GOT3 (cell line): ENCODE results near the gene RPS21.

Experiments used
- DNase-seq: peaks from one replicate; lab custom pipeline; 2025; ENCODE audit warnings: mixed read lengths; lab: John Stamatoyannopoulos, UW

Gene RPS21

DNA sequence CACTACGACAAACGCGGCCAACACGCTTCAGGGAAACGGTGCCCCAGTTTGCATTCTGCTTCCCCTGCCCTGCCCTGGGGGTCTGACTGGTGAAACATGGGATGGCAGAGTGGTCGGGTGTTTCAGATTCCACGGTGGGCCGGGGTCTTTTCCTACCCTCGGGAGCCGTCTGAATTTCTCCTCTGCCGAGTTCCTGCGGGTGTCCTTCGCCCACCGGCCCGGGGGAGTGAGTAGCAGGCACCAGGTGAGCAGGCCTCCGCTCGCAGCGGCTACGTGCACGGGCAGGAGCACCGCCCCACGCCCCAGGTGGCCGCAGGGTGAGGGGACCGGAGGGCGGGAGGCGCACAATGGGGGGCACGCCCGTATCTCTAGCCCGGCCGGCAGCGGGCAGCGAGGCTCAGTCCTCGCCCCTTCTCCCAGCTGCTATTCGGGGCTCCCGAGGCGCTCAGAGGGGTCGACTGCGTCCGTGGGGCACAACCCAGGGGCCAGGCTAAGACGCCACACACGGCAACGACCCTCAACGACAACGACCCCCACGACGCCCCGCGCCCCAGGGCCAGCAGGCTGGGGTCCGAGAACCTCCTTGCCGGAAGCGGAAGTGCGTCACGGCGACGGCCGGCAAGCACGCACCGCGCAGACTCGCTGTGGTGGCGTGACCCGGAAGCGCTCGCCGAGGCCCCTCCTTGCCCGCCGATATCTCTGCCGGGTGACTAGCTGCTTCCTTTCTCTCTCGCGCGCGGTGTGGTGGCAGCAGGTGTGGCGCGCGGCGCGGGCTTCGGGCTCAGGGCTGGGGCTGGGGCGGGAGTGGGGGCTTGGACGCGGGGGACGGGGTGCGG lies at the start of gene RPS21:
RPS21 (plus strand) TSS at position 721 of the 836 bp plus-strand sequence. CDS start 236 bp downstream, outside the sequence.
- peak; percentile 70 for DNase-seq

DNA sequence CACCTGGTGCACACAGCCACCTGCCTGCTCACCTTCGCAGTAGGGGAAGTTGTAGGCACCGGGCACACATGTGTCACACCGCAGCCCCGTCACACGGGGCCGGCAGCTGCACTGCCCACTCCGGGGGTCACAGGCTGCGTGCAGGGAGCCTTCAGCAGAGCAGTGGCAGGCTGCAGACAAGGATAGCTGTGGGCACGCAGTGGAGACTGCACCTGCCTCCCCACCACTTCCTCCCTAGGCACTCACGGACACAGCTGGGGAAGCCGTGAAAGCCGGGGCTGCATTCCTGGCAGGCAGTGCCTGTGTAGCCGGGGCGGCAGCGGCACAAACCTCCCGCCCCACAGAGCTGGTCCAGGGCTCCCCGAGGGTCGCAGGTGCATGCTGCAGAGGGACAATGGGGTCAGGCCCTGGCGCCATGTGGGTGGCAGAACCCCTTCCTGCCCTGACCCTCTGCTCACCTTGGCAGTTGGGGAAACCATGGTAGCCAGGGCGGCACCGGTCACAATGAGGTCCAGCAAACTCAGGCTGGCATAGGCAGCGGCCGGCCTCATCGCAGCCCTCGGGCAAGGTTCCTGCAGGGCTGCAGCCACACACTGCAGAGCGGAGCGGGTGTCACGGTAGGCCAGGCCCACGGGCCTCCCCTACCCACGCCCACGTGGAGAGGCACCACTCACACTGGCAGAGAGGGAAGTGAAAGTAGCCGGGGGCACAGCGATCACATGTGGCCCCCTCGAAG lies 49.2 kb upstream of the RPS21 start:
- no peak for DNase-seq

DNA sequence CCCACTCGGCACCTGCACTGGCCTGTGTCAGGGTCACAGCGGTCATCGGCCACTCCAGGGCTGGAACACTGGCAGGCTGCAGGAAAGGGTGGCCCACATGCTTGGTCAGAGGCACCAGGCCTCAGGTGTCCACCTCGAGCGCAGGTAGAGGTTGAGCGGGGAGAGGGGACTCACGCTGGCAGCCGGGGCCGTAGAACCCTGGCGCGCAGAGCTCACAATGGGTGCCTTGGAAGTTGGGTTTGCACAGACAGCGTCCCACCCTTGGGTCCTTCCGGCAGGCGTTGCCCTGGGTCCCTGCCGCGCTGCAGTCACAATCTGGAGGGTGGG lies 48.6 kb upstream of the RPS21 start:
- DNase-seq = no peak

GRCh38 chr20:62339647-62340062 lies 47.2 kb upstream of the RPS21 start:
- no peak for DNase-seq

DNA sequence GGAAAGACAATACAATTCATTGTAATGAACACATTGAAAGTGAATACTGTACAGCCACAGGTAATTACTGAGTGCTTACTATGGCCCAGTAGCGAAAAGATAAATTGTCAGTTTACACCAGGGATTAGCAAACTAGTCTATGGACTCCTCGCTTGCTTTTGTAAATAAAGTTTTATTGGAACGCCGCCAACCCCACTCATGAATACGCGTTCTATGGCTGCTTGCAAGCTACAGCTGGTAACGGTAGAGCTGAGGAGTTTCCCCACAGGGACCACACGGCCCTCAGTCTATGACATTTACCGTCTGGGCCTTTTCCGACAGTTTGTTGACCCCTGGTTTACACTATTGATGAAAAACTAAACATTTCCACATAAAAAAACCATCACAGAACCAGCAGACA lies 44.0 kb upstream of the RPS21 start:
- no peak for DNase-seq

DNA sequence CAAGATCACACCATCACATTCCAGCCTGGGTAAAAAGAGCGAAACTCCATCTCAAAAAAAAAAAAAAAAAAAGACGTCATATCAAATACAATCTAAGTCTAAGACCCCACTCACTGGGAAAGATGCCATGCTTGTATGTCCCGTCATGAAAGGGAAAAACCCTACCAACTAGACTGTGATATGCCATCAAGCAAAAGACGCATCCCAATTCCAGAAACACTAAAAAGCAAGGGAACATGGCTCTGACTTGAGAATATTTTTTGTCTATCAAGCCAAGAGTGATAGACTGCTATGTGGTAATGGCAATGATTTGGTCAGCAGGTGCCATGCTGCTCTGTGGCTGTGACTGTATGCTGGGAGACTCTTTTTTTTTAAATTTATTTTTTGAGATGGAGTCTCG lies 42.8 kb upstream of the RPS21 start:
- no peak for DNase-seq

GRCh38 chr20:62344782-62345181 lies 42.1 kb upstream of the RPS21 start:
- DNase-seq = no peak

DNA sequence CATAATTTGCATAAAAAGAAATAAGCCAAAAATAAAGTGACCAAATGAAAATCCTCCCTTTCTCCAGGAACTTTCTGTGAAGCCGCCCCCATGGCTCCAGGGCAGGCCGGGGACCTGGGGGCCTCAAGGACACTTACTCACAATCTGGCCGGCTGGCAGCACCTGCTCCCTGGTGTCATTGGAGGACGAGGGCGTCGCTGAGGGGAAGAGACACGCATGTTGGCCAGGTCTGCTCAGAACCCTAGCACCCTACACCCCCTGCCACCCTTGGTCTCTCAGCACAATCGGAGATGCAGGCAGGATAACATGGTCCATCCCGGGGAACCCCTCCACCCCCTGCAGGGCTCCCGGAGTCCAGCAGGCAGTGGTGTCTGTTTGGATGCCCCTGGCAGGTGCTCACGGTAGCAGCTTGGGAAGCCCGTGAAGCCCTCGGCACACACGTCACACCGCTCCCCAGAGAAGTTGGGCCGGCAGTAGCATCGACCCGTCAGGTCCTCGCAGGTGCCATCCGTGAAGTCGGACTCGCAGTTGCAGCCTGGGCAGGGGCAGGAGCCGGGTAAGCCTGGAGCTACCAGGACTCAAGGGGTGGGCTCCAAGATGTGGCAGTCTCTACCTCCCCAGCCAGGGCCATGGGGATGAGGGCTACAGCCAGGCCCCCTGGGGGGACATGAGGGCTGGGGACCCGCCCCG lies 41.1 kb upstream of the RPS21 start:
- DNase-seq = no peak

- DNase-seq = no peak
Observed at GRCh38 chr20:62346398-62347150, 40.3 kb upstream of the RPS21 start.

- no peak for DNase-seq
Observed at GRCh38 chr20:62347151-62347404, 39.8 kb upstream of the RPS21 start.

DNA sequence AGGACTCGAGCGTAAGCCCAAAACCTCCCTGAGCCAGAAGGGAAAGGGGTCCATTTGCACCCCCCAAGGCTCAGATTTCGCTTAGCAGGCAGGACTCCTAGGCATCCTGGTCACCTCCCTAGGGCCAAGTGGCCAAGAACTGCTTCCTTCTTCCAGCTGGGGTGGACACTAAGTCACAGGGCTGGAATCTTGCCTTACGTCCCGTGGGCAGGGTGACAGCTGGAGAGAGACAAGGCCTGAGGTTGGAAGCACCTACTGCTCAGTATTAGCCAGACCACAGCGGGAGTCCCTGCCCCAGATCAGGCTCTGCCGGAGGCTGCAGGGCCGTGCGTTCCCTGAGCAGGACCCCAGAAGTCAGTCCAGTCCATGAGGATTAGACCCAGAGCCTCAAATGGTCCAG lies 39.5 kb upstream of the RPS21 start:
- DNase-seq = no peak

GRCh38 chr20:62348604-62349003 lies 38.3 kb upstream of the RPS21 start:
- DNase-seq = no peak

GRCh38 chr20:62349556-62350097 lies 37.3 kb upstream of the RPS21 start:
- no peak for DNase-seq

DNA sequence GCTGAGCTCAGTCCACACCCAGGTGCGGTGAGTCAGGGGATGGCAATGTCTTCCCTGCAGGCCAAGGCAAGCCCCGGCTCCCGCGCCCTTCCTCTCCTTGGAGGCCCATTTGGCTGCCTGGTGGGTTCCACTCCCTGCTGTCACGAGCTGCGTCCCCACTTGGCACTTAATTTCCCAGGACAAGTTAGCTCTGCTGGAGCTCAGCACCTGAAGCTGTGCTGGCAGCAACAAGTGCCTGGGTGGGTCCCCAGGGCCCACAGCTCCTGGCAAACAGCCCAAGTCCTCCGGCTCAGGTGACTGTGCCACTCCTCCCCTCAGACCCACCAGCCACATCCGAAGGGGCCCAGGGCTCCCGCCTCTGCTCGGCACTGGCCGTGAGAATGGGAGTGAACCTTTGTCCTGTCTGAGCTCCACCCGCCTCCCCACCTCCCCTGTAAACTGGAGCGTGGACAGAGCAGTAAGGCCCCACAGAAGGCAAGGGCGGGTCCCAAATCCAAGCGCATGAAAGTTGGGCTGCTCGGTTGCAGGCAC lies 36.7 kb upstream of the RPS21 start:
- no peak for DNase-seq

DNA sequence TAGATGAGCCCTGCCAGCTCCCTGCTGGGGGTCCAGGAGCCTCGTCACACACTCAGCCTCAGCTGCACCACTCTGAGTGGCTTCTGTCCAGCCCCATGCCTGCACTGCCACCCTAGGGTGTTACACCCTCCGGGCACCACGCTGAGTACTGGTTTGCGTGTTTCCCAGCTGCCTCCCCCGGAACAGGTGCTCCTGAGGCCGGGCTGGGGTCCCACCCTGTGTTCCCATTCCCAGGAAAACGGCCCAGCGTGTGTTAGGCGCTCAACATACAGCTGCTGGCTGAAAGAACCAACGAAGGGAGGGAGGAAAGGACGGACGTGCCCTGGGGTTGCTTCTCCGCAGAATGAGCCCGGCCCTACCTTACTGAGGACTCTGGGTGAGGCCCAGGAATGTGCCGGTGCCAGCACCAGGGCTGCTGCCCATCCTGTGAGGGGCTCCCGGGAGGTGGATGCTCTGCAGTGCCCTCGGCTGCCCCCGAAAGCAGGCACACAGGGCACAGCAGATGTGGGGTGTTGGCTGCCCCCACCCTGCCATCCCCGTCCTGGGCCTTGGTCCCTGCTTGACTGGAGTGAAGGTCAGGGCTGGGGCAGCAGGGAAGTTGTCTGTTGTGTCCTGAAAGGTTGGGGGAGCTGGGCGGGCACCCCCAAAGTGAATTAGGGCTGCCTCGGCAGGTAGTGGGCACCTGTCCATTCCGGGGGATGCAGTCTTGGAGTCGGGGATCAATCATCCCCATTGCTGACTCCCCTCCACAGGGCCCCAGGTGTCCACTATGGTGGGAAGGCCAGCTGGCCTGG lies 36.1 kb upstream of the RPS21 start:
- no peak for DNase-seq

- DNase-seq = no peak
Observed at GRCh38 chr20:62351469-62352401, 35.2 kb upstream of the RPS21 start.

GRCh38 chr20:62352402-62353288 lies 34.3 kb upstream of the RPS21 start:
- DNase-seq = no peak

GRCh38 chr20:62353289-62354030 lies 33.4 kb upstream of the RPS21 start:
- no peak for DNase-seq
